ENCODE measurements around the gene SLC38A8. TPM values are rescaled to one million over a fixed set of nuclear protein-coding genes. Genes with fewer than 3 reads are reported as not detected.

SLC38A8 gene
- total and polyA plus RNA-seq, 2 donors (not counting 1 experiment from before 2014, with no cell fraction given), result not detected

DNA sequence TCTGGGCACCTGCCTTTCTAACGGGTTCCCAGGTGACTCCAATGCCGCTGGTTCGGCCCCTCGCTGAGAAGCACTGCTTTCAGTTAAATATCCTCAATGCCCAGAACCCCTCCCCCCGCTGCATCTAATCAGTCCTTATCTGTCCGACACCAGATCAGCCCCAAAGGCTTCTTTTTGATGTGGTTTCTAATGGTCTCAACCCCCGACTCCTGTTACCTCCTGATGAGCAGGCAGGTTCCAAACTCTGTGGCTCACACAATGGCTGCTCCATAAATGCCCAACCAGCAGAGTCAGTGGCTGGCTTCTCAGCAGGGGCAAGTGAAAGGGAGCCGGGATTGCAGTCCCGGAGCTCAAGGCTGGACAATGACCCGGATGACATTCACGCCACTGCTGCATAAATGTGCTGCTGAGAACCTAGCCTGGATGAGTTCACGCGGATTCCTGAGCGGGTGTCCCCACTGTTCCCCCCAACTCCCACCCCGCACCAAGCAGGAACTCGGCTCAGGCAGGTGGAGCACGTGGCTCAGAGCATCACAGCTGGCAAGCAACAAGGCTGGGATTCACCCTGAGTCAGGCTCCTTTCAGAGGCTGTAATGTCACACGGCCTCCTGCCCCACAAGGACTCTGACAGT lies 1.0 kb upstream of the SLC38A8 start:
- ChIA-PET CTCF (no interaction called here), POLR2A (no interaction called here)
- peaks cover 0 to 23% (median 3%) of the 10 kb centered on the region in 4 experiments for H3K27me3 ChIP-seq (replicated peaks in 1 of 4; ENCODE audit: control extremely low read depth in 1 of 4, control insufficient read depth in 3 of 4, insufficient read depth in 4 of 4, low read length in 3 of 4)
- TF ChIP-seq, protein P1, sequence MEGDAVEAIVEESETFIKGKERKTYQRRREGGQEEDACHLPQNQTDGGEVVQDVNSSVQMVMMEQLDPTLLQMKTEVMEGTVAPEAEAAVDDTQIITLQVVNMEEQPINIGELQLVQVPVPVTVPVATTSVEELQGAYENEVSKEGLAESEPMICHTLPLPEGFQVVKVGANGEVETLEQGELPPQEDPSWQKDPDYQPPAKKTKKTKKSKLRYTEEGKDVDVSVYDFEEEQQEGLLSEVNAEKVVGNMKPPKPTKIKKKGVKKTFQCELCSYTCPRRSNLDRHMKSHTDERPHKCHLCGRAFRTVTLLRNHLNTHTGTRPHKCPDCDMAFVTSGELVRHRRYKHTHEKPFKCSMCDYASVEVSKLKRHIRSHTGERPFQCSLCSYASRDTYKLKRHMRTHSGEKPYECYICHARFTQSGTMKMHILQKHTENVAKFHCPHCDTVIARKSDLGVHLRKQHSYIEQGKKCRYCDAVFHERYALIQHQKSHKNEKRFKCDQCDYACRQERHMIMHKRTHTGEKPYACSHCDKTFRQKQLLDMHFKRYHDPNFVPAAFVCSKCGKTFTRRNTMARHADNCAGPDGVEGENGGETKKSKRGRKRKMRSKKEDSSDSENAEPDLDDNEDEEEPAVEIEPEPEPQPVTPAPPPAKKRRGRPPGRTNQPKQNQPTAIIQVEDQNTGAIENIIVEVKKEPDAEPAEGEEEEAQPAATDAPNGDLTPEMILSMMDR (IDR thresholded peaks at IDR 0.05), result no peak
- TF ChIP-seq EZH2 (IDR thresholded peaks at IDR 0.05; ENCODE audit: borderline replicate concordance, insufficient read depth, low read depth, low read length, poor library complexity, severe bottlenecking), result no peak
- H2AFZ ChIP-seq (ENCODE audit: insufficient read depth, low read depth, low read length, poor library complexity, severe bottlenecking), result no peak overlapping the region
- peaks cover 36% of the 10 kb centered on the region for H3K27me3 Mint-ChIP-seq
- ATAC-seq (ENCODE audit: low read depth), result no peak
- no peaks in the 10 kb centered on the region for H3K9me3 Mint-ChIP-seq (ENCODE audit: insufficient read depth)
- H3K79me2 ChIP-seq (ENCODE audit: control insufficient read depth, insufficient read depth, low read length), result no peaks in the 10 kb centered on the region
- H3K9me3 ChIP-seq (ENCODE audit: control extremely low read depth in 1 of 3, control insufficient read depth in 2 of 3, insufficient read depth in 1 of 3, low read length in 2 of 3), result peaks cover 0 to 2% (median 0%) of the 10 kb centered on the region in 3 donors
- no peaks in the 10 kb centered on the region for H3K4me1 Mint-ChIP-seq
- no peaks in the 10 kb centered on the region for H3K4me1 ChIP-seq (ENCODE audit: control insufficient read depth in 2 of 2, insufficient read depth in 2 of 2, low read length in 2 of 2)
- intact Hi-C loops (cut with micrococcal nuclease), result no loop called here
- no peak overlapping the region for H3K9ac ChIP-seq (ENCODE audit: low read length)
- H4K20me1 ChIP-seq (ENCODE audit: control insufficient read depth, insufficient read depth, low read length, poor library complexity, severe bottlenecking), result no peaks in the 10 kb centered on the region
- DNase-seq, result no peak
- WGBS (ENCODE audit: insufficient coverage), result 55% methylated on average over 15 of the region's 18 CpGs
- H3K27ac ChIP-seq (ENCODE audit: low read length in 2 of 2), result no peak overlapping the region
- H3K36me3 ChIP-seq (replicated peaks in 1 of 2; ENCODE audit: control extremely low read depth in 1 of 2, control insufficient read depth in 1 of 2, extremely low read depth in 1 of 2, insufficient read depth in 2 of 2, low read length in 1 of 2), result peaks cover 0 to 5% of the 10 kb centered on the region in 2 experiments
- H3K4me3 ChIP-seq (ENCODE audit: control extremely low read depth in 1 of 5, extremely low read depth in 1 of 5, insufficient read depth in 1 of 5, low read depth in 2 of 5, low read length in 4 of 5), result no peak overlapping the region
- no peak overlapping the region for H3K4me3 Mint-ChIP-seq
- H3K27ac Mint-ChIP-seq, result no peak overlapping the region
- H3K4me2 ChIP-seq (replicated peaks; ENCODE audit: low read depth, low read length, poor library complexity, severe bottlenecking), result no peak overlapping the region

DNA sequence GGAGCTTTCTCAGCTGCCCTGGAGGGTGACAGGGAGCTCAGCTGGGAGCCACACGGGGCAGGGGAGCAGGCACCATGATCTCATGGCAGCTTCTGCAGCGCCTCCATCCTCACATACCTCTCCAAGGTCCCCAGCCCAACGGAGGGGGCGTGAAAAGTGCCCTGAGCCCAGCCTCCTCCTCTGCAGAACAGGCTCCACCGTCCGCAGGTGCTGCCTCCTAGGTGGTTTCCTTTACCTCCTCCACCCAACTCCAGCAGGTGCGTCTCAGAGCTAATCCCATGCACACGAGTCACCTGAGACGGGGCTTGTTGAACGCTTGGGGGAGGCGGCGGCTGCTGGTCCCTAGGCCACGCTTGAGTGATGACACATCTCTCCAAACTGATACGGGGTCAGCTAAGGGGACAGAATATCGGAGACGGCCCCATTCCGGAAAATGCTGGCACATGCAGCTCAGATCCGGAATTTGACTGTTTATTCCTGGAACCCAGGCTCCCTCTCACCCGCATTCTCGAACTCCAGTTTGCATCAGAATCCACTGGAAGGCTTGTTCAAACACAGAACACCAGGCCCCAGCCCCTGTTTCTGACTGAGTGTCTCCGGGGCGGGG lies 387 bp upstream of the SLC38A8 start:
- Mint-ChIP-seq H3K4me1 (no peaks in the 10 kb centered on the region), H3K4me3 (no peak overlapping the region)
- 65% methylated on average over 22 of the region's 22 CpGs for WGBS (ENCODE audit: insufficient coverage)

More for the DNA sequence above, 387 bp upstream of the SLC38A8 start:
- Histone ChIP-seq H3K4me3 (ENCODE audit: control extremely low read depth in 1 of 5, extremely low read depth in 1 of 5, insufficient read depth in 1 of 5, low read depth in 2 of 5, low read length in 4 of 5) (no peak overlapping the region), H4K20me1 (ENCODE audit: control insufficient read depth, insufficient read depth, low read length, poor library complexity, severe bottlenecking) (no peaks in the 10 kb centered on the region), H3K4me1 (ENCODE audit: control insufficient read depth in 2 of 2, insufficient read depth in 2 of 2, low read length in 2 of 2) (no peaks in the 10 kb centered on the region), H3K36me3 (replicated peaks in 1 of 2; ENCODE audit: control extremely low read depth in 1 of 2, control insufficient read depth in 1 of 2, extremely low read depth in 1 of 2, insufficient read depth in 2 of 2, low read length in 1 of 2) (peaks cover 0 to under 1% of the 10 kb centered on the region in 2 experiments), H3K9me3 (ENCODE audit: control extremely low read depth in 1 of 3, control insufficient read depth in 2 of 3, insufficient read depth in 1 of 3, low read length in 2 of 3) (peaks cover 0 to 2% (median 0%) of the 10 kb centered on the region in 3 donors), H3K4me2 (replicated peaks; ENCODE audit: low read depth, low read length, poor library complexity, severe bottlenecking) (no peak overlapping the region), H2AFZ (ENCODE audit: insufficient read depth, low read depth, low read length, poor library complexity, severe bottlenecking) (no peak overlapping the region), H3K27ac (ENCODE audit: low read length in 2 of 2) (no peak overlapping the region), H3K9ac (ENCODE audit: low read length) (no peak overlapping the region), H3K27me3 (replicated peaks in 1 of 4; ENCODE audit: control extremely low read depth in 1 of 4, control insufficient read depth in 3 of 4, insufficient read depth in 4 of 4, low read length in 3 of 4) (peaks cover 0 to 23% (median 3%) of the 10 kb centered on the region in 4 experiments), H3K79me2 (ENCODE audit: control insufficient read depth, insufficient read depth, low read length) (no peaks in the 10 kb centered on the region)
- ATAC-seq (ENCODE audit: low read depth) (no peak), DNase-seq (no peak)
- TF ChIP-seq, protein P1 (IDR thresholded peaks at IDR 0.05), result no peak
- H3K27ac Mint-ChIP-seq, result no peak overlapping the region
- ChIA-PET POLR2A (no interaction called here), CTCF (no interaction called here)
- peaks cover 37% of the 10 kb centered on the region for H3K27me3 Mint-ChIP-seq
- no peaks in the 10 kb centered on the region for H3K9me3 Mint-ChIP-seq (ENCODE audit: insufficient read depth)
- intact Hi-C loops (cut with micrococcal nuclease), result no loop called here
